Uterus (tissue), 4 donors: ENCODE data around the gene ITIH4. TPM values are rescaled to one million over a fixed set of nuclear protein-coding genes. Genes with fewer than 3 reads are reported as not detected.

Experiments
- DNase-seq, 2 donors: peaks; one replicate each; pipeline ENCODE4 v3.0.0-alpha.2; 2019 to 2020
- H3K27ac ChIP-seq, 2 donors: fragments of 200-600 bp; sonication (generic); 1 replicate in 1 of 2; 2 replicates in 1 of 2; pipeline ENCODE4 v1.5.1; 2016 to 2018
- H3K27me3 ChIP-seq, 2 donors: fragments of 200-600 bp; sonication (generic); one replicate each; pipeline ENCODE4 v1.5.1; 2018 to 2019; ENCODE audit warnings: control low read depth in 1 of 2
- H3K36me3 ChIP-seq, 2 donors: fragments of 200-600 bp; sonication (generic); one replicate each; pipeline ENCODE4 v1.5.1; 2019; ENCODE audit warnings: control low read depth in 1 of 2
- H3K4me1 ChIP-seq, 2 donors: fragments of 200-600 bp; sonication (generic); one replicate each; pipeline ENCODE4 v1.5.1; 2018 to 2019; ENCODE audit warnings: control low read depth in 1 of 2
- H3K4me3 ChIP-seq, 2 donors: fragments of 200-600 bp; sonication (generic); 1 replicate in 1 of 2; 2 replicates in 1 of 2; pipeline ENCODE4 v1.5.1; 2018 to 2019; ENCODE audit warnings: mild to moderate bottlenecking in 1 of 2
- H3K9me3 ChIP-seq, 2 donors: fragments of 200-600 bp; sonication (generic); one replicate each; pipeline ENCODE4 v1.5.1; 2019; ENCODE audit warnings: control low read depth in 1 of 2
- POLR2A ChIP-seq, 2 donors: fragments of 450-650 bp; IDR thresholded peaks; one replicate each; pipeline ENCODE4 v1.6.1; 2016; ENCODE audit warnings: antibody characterized with exemption in 2 of 2, mild to moderate bottlenecking in 1 of 2, moderate library complexity in 1 of 2
- intact Hi-C: fragments of 100-400 bp; cut with DNase I; formaldehyde crosslinking; loops from one replicate; pipeline ENCODE4 v1.15.1; 2023; ENCODE audit warnings: low total_unique reads
- total RNA-seq, 4 donors: library from RNA; depleted of rRNA in 3 of 4; stranded (reverse); fragments of >200 nt in 3 of 4; gene quantifications; one replicate each; pipeline versions ENCODE4 v1.1.0 to v1.2.4, GENCODE V29; 2014 to 2023
- TF ChIP-seq, protein P1 (sequence below), 4 experiments: fragments of 200-600 bp in 2 of 4; fragments of 450-650 bp in 2 of 4; sonication (generic) in 2 of 4; IDR thresholded peaks; one replicate each; pipeline ENCODE4 v1.5.1; 2016 to 2019; ENCODE audit warnings: antibody characterized with exemption in 4 of 4, mild to moderate bottlenecking in 2 of 4, moderate library complexity in 1 of 4
- donor health status: DM: yes; HTN: yes; CAD: no.

ITIH4 gene
- total RNA-seq, 4 donors from 2014 or later: 0.26 to 8.7 (median 6.9) TPM

GRCh38 chr3:52787672-52788625 is 42.5 kb downstream of the ITIH4 start:
- Histone ChIP-seq H3K9me3 (no peaks in the 10 kb centered on the region), H3K27me3 (no peaks in the 10 kb centered on the region), H3K27ac (no peak overlapping the region), H3K4me1 (no peaks in the 10 kb centered on the region), H3K36me3 (no peaks in the 10 kb centered on the region), H3K4me3 (no peak overlapping the region)
- peak in 1 of 2 donors; percentile 27 for DNase-seq
- intact Hi-C loops: no loop called here
- TF ChIP-seq, protein P1, sequence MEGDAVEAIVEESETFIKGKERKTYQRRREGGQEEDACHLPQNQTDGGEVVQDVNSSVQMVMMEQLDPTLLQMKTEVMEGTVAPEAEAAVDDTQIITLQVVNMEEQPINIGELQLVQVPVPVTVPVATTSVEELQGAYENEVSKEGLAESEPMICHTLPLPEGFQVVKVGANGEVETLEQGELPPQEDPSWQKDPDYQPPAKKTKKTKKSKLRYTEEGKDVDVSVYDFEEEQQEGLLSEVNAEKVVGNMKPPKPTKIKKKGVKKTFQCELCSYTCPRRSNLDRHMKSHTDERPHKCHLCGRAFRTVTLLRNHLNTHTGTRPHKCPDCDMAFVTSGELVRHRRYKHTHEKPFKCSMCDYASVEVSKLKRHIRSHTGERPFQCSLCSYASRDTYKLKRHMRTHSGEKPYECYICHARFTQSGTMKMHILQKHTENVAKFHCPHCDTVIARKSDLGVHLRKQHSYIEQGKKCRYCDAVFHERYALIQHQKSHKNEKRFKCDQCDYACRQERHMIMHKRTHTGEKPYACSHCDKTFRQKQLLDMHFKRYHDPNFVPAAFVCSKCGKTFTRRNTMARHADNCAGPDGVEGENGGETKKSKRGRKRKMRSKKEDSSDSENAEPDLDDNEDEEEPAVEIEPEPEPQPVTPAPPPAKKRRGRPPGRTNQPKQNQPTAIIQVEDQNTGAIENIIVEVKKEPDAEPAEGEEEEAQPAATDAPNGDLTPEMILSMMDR (IDR thresholded peaks at IDR 0.05): no peak
- TF ChIP-seq POLR2A (IDR thresholded peaks at IDR 0.05): no peak

DNA sequence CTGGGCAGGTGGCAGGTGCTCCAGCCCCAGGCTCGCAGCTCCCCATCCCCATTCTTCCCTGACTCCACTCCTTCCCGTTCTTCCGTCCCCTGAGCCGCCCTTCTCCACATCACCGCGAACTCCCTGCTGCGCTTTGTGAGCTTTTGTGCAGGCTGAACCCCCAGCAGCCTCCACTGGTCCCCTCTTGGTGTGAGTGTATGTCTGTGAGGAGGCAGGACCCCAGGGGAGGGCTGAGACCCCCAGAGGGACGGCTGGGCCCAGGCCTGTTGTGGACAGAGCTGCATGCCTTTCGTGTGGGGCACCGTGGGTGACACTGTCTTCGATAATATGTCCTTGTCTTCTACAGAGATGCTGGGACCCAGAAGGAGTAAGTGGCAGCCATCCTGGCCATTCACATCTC is 43.2 kb downstream of the ITIH4 start:
- H3K4me3 ChIP-seq: no peak overlapping the region
- H3K27me3 ChIP-seq: no peaks in the 10 kb centered on the region
- intact Hi-C loops: no loop called here
- H3K36me3 ChIP-seq: no peaks in the 10 kb centered on the region
- H3K4me1 ChIP-seq: no peaks in the 10 kb centered on the region
- TF ChIP-seq, protein P1 (IDR thresholded peaks at IDR 0.05): no peak
- no peak for TF ChIP-seq POLR2A (IDR thresholded peaks at IDR 0.05)
- DNase-seq: no peak
- H3K27ac ChIP-seq: no peak overlapping the region
- no peaks in the 10 kb centered on the region for H3K9me3 ChIP-seq

- Histone ChIP-seq H3K4me1 (no peaks in the 10 kb centered on the region), H3K27ac (no peak overlapping the region), H3K9me3 (no peaks in the 10 kb centered on the region), H3K36me3 (no peaks in the 10 kb centered on the region), H3K4me3 (no peak overlapping the region), H3K27me3 (no peaks in the 10 kb centered on the region)
- intact Hi-C loops: no loop called here
- DNase-seq: no peak
- TF ChIP-seq, protein P1 (IDR thresholded peaks at IDR 0.05): no peak
- no peak for TF ChIP-seq POLR2A (IDR thresholded peaks at IDR 0.05)
Observed at GRCh38 chr3:52786330-52787215, 43.9 kb downstream of the ITIH4 start.

- no peak for DNase-seq
- Histone ChIP-seq H3K4me1 (no peaks in the 10 kb centered on the region), H3K27me3 (no peaks in the 10 kb centered on the region), H3K36me3 (no peaks in the 10 kb centered on the region), H3K9me3 (no peaks in the 10 kb centered on the region), H3K4me3 (no peak overlapping the region), H3K27ac (no peak overlapping the region)
- TF ChIP-seq POLR2A (IDR thresholded peaks at IDR 0.05): no peak
- intact Hi-C loops: no loop called here
Observed at GRCh38 chr3:52784931-52785590, 45.4 kb downstream of the ITIH4 start.

GRCh38 chr3:52784021-52784621 is 46.4 kb downstream of the ITIH4 start:
- H3K36me3 ChIP-seq: no peaks in the 10 kb centered on the region
- intact Hi-C loops: no loop called here
- DNase-seq: peak in 1 of 2 donors; percentile 7

More at GRCh38 chr3:52784021-52784621, 46.4 kb downstream of the ITIH4 start:
- H3K27ac ChIP-seq: no peak overlapping the region
- no peak overlapping the region for H3K4me3 ChIP-seq
- H3K27me3 ChIP-seq: no peaks in the 10 kb centered on the region
- no peaks in the 10 kb centered on the region for H3K9me3 ChIP-seq
- TF ChIP-seq POLR2A (IDR thresholded peaks at IDR 0.05): no peak
- H3K4me1 ChIP-seq: no peaks in the 10 kb centered on the region
